Measurements from ENCODE around the gene YKT6.

The YKT6 gene

GRCh38 chr7:44182827-44183226, 18.0 kb upstream of the YKT6 start:
- ChIA-PET POLR2A (no interaction called here), CTCF (no interaction called here)
- no peak for TF ChIP-seq ZNF843 (tag by site-specific recombination; IDR thresholded peaks at IDR 0.05)
- TF ChIP-seq ZNF324 (tag by site-specific recombination; IDR thresholded peaks at IDR 0.05), result no peak
- TF ChIP-seq ZNF114 (tag by site-specific recombination; IDR thresholded peaks at IDR 0.05), result no peak
- no peak for TF ChIP-seq KLF17 (tag by site-specific recombination; IDR thresholded peaks at IDR 0.05)
- no peak for TF ChIP-seq PRDM4 (tag by site-specific recombination; IDR thresholded peaks at IDR 0.05)
- no peak for TF ChIP-seq KLF8 (tag by site-specific recombination; IDR thresholded peaks at IDR 0.05)
- no peak for TF ChIP-seq ZFP37 (tag by site-specific recombination; IDR thresholded peaks at IDR 0.05)
- no peak for TF ChIP-seq OVOL3 (tag by site-specific recombination; IDR thresholded peaks at IDR 0.05)
- TF ChIP-seq TSHZ1 (tag by site-specific recombination; IDR thresholded peaks at IDR 0.05; ENCODE audit: borderline replicate concordance), result no peak
- no peak for TF ChIP-seq MZF1 (tag by site-specific recombination; IDR thresholded peaks at IDR 0.05; ENCODE audit: borderline replicate concordance)
- no peak for TF ChIP-seq ZNF549 (tag by site-specific recombination; IDR thresholded peaks at IDR 0.05)
- TF ChIP-seq ZNF544 (tag by site-specific recombination; IDR thresholded peaks at IDR 0.05), result no peak
- no peak for TF ChIP-seq ZNF621 (tag by site-specific recombination; IDR thresholded peaks at IDR 0.05)
- TF ChIP-seq ZNF292 (tag by site-specific recombination; IDR thresholded peaks at IDR 0.05; ENCODE audit: borderline replicate concordance, low read depth), result no peak
- no peaks in the 10 kb centered on the region for H3K36me3 ChIP-seq (ENCODE audit: control insufficient read depth in 2 of 2, insufficient read depth in 1 of 2, low read length in 2 of 2)
- no peak overlapping the region for H3K27ac ChIP-seq (ENCODE audit: extremely low read depth, low read depth, low read length)
- H3K9me3 ChIP-seq (ENCODE audit: control insufficient read depth, insufficient read depth, low read depth, low read length), result no peaks in the 10 kb centered on the region
- no peak overlapping the region for H3K4me3 ChIP-seq (ENCODE audit: low read depth, low read length)
- H3K4me1 ChIP-seq (ENCODE audit: control insufficient read depth, insufficient read depth, low read length), result peaks cover 4% of the 10 kb centered on the region; the same call in 1 of the 2 replicates

- CTCF ChIA-PET, result no interaction called here
- POLR2A ChIA-PET, result no interaction called here
- Histone ChIP-seq H3K9me3 (ENCODE audit: control insufficient read depth, insufficient read depth, low read depth, low read length) (no peaks in the 10 kb centered on the region), H3K36me3 (ENCODE audit: control insufficient read depth in 2 of 2, insufficient read depth in 1 of 2, low read length in 2 of 2) (no peaks in the 10 kb centered on the region), H3K4me1 (ENCODE audit: control insufficient read depth, insufficient read depth, low read length) (0 out of 2 replicates have a peak, but pooled peaks cover 2% of the 10 kb centered on the region), H3K27ac (ENCODE audit: extremely low read depth, low read depth, low read length) (no peak overlapping the region), H3K4me3 (ENCODE audit: low read depth, low read length) (no peak overlapping the region)
- no peak for TF ChIP-seq ZBTB48 (tag by site-specific recombination; IDR thresholded peaks at IDR 0.05)
- no peak for TF ChIP-seq ZNF221 (tag by site-specific recombination; IDR thresholded peaks at IDR 0.05; ENCODE audit: borderline replicate concordance)
- TF ChIP-seq ZNF239 (tag by site-specific recombination; IDR thresholded peaks at IDR 0.05), result no peak
- TF ChIP-seq ZNF341 (tag by site-specific recombination; IDR thresholded peaks at IDR 0.05; ENCODE audit: low read depth), result no peak
Measured at GRCh38 chr7:44183386-44183785, 17.4 kb upstream of the YKT6 start.

Data from HEK293 (cell line).